ENCODE measurements around the gene APCDD1L.

Gene APCDD1L

DNA sequence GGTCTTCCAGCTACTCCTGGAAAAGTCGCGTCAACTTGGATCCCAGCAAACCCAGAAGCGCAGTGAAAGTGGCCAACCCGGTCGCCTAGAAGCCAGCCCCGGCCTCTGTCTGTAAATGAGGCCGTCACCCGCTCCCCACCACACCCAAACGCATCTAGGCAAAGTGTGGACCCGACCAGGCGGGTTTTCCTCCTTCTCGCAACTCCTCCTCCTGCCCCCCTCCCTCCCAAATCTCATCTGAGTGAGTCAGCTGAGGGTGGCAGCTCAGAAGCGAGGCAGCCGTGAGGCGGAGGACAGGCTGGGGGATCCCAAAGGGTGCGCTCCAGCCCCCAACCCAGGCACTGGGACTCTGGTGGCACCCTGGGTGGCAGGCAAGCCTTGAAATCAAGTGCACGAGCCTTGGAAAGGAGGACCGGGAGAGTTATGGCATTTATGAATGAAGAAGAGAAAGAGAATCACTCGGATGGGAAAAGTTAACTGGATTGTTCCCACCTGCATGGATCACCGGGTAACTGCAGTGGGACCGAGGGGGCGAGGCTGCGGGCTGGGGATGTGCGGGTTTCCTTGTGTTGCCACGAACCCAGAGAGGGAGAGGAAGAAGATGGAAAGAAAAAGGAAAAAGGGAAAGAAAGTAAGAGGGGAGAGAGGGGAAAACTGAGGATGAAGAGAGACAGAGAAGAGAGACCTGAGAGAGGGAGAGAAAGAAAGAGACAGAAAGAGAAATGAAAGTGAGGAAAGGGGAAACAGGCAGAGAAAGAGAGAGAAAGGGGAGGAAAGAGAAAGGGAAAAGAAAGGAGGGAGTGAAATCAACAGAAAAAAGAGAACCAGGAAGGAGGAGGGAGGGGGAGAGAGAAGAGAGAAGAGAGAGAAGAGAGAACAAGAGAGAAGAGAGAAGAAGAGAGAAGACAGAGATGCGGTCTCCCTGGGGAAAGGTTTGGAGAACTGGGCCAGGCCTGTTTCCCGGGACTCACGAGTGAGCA is at the start of gene APCDD1L:
TSS of gene APCDD1L (minus strand) at position 167 of the 980 bp plus-strand sequence. CDS start 692 bp downstream, outside the sequence.
- DNase-seq (ENCODE audit: low read depth in 2 of 2), result no peak

DNA sequence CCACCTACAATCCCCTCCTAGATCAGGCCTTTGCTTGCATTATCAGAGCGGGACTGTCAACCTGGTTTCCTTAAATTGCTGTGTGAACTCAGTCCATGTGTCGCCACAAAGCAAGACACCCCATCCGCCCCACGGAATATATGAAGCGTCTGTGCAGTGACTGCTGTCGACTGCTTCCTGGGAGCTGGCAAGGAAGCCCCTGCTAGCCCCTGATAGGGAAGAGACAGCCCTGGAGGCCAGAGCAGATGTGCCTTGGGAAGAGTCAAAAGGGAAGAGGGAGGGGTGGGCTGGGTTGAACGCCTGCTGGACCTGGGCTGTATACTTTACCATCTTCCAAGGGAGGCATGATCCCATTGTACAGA is 44.1 kb upstream of the APCDD1L start:
- no peak for DNase-seq (ENCODE audit: low read depth in 2 of 2)

DNA sequence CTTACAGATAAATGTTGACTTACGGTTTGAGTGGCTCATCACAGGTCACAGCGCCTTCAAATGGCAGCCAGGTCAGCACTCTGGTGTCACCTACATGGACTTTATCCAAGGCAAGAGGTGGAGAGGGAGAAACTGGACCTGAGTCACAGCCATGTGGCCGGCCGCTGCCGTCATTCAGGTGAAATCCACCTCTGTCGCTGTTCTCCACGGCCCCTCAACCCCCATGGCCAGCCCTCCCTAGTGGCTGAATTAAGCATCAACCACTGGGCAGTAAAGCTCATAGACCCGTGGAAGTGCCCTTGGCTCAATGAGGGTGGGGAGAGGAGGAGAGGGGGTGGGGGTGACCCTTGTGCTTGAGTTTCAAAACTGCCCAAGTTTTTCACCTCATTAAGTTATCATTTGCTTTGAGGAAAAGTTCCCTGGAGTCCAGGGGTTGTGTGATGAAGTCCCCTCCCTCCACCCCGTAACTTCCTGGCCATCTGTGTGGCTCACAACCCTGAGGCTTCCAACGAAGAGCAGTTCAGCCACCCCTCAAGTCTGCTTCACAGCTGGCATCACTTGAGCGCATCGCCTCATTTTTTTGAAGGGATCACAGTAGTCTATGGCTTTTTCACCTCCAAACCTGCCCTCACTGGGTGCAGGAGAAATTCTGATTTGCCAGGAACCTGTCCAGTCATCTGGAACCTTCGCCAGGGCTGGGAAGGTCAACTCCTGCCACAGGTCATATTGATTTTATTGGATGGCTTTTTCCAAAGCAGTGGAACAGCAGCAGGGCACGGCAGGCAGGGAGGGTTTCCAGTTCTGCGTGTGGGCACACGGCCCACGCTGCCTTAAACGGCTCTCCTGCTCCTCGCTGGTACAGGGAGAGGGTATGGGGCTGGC is 43.5 kb upstream of the APCDD1L start:
- DNase-seq (ENCODE audit: low read depth in 2 of 2), result no peak

DNA sequence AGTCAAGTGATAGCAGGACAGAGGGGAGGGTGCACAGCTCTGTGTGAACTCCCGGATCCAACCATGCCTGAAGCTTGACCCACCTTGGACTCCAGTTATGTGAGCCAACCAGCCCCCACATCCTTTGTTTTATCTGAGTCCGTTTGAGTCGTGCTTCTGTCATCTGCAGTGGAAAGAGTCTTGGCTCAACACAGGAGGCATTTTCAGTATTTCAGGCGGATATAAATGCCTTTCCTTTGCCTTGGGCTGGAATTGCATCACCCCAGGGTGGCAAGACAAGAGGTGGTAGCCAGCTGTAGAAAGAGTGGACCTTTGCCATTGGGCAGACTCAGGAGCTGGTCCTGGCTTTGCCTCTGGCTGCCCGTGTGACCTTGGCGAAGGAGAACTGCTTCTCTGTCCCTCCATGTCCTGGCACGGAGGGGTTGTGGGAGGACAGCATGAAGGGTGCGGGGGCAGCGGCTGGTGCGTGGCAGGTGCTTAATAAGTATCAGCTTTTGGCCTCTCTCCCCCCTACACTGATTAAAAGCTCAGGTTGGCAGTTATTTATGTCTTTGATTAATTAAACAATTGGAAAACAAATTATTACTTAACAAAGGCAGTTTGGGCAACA is 42.6 kb upstream of the APCDD1L start:
- DNase-seq (ENCODE audit: low read depth in 2 of 2), result no peak

DNA sequence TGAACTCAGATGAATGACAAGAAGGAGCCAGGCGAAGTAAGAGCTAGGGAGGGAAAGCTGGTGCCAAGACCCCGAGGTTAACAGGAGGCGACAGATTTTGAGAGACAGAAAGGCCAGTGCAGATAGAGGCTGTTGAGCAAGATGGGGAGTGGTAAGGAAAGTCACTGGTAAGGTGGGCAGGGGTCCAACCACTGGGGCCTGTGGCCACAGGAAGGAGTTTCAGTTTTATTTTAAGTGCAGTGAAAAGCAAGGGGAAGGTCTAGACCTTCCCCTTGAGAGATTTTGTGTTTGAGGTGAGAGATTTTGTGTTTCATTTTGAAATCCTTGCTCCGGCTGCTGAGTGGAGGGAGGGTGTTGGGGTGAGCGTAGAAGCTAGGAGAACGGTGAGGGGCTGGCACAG is 41.8 kb upstream of the APCDD1L start:
- DNase-seq (ENCODE audit: low read depth in 2 of 2), result no peak

DNA sequence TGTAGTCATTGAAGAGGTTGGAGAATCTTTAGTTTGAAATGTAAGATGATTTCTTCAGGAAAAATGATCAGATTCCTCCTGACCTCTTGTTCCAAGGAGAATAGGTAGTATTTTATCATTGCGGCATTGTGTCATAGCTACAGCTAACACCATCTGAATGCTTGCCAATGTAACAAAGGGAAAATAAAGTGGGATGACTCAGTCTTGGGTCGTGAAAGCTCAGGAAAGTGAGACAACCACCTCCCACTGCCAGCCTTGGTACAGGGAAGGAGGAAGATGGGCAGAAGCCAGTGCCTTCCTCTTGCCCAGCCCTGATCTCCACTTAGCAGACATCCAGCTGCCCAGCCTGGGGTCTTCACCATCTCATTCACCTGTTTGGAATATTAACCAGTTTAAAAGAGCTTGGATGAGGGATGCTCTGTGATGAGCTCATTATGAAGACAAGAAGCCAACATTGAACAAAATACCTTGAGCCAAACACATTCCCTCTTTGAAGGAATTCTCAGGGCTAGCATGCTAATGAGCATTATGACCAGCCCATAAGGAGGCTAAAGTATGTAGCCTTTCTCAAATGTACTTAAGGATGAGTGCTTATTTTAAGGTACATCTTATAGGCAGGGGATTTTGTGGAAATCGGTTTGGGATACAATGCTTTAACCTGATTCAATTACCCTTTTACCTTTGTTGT is 40.0 kb upstream of the APCDD1L start:
- DNase-seq (ENCODE audit: low read depth in 2 of 2), result no peak

DNA sequence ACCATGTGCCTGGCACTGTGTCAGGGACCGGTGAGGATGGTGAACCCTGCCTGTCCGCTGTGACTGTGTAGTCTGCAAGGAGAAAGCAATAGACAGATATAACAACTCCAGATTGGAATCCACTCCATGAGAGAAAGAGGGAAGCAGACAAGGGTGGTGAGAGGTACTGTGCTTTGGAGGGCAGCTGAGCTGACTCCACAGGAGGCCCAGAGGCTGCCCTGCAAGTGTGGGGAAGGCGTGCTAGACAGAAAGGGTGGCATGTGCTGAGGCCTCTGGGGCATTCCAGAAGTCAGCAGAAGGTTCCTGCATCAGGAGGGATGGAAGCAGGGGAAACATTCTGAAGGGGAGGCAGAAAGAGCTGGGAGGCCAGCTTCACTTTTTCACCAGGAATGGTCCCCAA is 39.3 kb upstream of the APCDD1L start:
- no peak for DNase-seq (ENCODE audit: low read depth in 2 of 2)

DNA sequence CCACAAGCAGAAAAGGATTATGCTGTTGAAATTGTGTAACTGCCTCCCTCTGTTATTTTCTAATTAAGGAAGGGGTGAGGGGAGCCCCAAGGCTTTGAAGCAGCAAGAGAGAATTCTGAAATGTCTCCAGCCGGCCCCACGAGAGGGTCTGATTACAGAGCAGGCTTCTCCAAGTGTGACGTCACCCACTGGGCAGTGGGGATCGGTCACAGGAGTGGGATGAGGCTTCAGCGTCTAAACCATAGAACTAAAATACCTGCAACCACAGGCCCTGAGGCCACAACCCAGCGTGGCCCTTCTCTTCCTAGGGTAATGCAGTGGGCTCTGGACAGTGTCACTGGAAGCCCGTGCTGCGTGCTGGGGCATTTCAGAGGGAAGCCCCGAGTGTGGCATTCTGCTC is 38.6 kb upstream of the APCDD1L start:
- no peak for DNase-seq (ENCODE audit: low read depth in 2 of 2)

DNA sequence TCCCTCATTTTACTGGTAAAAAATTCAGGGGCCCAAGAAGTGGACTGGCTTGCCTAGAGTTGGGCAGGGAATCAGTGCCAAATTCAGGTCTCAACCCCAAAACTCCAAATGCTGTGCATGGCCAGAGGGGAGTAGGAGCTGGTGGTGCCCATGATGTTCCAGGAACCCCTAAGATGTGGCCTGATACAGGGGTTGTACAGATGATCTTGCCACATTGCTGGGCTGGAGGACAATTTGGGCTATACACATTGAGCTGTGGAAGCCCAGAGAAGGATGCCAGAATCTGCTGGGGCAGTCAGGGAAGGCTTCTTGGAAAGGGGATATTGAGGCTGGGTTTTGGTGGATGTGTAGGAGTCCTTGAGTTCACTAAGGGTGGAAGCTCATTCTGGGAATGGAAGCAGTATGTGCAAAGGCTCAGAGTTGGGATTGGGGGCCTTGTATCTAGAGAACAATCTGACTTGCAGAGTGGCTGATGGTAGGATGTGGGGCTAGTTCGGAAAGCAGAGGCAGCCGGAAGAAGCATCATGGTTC is 38.0 kb upstream of the APCDD1L start:
- no peak for DNase-seq (ENCODE audit: low read depth in 2 of 2)

DNA sequence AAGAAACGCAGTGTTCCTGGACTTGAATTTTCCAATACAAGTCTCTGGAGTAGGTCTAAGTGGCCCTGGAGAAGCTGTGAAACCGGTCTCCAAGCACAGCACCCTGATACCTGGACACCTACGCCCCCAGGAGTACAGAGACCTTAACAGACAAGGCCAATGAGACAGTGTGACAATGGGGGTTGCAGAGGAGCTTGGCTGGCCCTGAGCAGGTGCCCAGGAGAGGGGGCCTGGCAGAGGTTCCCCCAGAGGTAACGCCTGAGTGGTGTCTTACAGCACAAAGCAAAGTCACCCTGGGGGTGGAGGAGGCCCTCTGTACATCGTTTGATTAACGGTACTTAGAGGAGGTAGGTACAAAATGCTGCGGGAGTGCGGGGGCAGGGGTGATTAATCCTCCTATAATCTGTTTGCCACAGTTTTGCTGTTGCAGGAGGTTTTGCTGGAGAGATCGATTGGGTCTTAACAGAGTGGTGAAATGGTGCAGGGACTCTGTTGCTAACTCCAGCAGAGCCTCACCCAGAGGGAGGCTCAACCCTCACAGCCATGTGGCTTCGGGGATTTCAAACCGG is 37.3 kb upstream of the APCDD1L start:
- DNase-seq (ENCODE audit: low read depth in 2 of 2), result no peak

DNA sequence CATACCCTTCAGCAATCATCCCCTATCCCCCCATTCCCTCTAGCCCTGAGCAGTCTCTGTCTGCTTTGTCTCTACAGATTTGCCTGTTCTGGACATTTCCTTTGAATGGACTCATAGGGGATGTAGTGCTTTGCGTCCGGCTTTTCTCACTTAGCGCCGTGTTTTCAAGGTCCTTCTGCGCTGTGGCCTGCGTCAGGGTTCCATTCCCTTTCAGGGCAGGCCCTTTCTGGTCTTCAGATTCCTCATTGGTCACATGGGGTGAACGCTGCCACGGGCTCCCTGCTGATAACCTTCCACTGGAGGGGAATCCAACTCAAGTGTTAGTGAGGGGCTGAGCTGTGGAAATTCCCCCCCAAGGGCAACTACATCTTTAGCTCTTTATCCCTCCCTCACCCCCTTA is 36.4 kb upstream of the APCDD1L start:
- DNase-seq (ENCODE audit: low read depth in 2 of 2), result no peak

DNA sequence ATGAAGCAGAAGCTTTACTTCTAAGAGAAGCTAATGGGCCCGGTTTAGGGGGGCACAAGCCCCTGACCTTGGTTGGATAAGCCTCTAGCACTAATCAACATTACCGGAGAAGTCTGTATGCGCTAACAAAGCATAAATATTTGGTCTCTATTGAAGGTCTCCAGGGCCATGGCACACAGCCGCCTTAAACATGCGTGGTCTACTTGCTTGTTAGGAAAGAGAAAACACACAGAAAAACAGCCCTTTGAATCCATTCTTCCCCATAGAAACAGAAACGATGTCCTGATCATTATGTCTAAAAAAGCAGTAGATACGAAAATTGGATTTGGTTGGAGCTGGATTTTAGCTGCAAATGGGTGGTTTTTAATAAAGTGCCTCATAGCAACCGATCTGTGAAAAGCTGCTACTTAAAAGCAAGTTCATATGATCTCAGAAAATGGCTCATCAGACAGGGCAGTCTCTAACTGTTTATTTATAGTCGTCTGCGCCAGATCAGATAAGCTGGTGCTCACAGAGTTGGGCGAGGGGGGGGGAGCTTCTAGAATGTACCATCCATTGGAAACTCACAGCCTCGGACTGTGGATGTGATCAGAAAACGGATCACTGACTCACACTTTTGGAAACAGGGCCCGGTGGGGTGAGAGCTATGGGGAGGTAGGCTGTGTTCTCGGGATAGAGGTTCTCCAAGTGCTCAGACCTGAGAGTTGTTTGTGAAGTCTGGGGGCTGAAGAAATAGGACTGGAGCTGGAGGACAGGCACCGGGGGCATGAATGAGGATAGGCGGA is 35.3 kb upstream of the APCDD1L start:
- DNase-seq (ENCODE audit: low read depth in 2 of 2), result no peak

DNA sequence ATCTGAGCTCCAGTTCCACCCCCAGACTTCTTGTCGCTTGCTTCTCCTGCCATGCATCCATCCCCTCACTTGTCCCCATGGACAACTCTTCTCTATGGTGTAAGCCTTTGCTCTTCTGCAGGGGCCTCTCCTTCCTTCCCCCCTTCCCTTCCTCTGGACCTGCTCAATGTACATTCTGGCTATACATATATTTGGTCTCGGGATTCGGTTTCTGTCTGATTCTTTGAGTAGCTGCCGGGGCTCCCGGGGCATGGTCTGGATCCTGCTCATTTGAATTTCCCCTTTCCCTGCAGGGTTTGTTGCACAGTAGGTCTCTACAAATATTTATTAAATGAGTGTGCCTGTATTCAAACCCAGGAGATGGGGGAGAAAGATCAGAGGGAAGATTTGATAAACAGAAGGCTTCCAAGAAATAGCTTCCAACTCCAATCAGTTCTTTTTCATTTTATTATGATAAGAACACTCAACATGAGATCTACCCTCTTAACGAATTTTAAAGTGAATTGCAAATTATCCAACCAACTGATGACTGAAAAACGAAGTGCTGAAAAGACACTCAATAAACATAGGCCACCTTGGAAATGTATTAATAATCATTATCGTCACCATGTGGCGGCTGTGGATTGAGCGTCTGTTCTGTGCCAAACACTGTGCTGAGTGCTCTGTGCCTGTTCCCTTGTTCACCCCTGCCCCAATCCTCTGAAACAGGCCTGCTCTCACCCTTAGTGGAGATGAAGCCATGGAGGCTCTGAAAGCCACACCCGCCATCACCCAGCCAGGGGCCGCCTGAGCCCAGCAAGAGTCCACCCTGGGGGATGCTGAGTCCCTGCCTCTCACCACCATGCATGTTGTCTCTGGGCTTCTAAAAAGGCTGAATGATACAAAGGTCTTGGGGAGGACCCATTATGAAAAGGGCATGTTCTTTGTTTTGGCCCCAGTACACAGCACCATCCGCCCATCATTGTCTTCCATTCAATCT is 34.3 kb upstream of the APCDD1L start:
- no peak for DNase-seq (ENCODE audit: low read depth in 2 of 2)

DNA sequence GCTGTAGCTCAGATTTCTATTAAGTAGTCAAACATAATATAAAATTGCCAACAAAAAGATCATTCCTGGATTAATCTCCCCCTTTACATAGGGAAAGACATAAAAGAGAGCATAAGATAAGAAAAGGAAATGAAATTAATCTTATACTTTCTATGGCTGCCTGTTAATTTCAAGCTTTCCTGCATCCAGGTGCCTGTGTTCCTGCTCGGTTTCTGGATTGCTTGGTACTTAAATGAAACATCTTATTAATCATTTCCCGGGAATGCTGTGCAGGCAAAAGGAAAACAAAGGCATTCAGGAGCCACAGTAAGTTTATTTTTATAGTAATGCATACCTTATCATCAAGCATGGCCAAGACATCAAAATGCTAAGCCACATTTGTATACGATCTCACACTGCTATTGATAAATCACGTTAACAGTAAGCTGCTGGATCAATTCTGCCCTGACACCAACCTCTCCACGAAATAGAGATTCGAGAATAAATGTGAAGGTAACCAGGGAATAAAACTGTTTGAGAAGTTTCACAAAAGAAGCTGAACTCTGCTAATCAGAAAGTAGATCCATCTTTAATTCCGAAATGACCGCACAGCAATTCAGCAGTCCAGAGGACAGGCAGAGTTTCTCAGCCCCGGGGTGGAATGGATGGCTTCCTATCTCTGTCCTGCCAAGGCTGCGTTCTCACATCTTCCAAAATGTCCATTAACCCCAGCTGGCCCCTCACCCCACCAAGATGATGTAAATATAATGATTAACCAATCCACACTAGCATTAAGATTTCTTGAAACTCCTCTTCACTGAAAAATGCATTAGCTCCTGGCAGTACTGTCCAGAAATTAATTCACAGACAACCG is 32.6 kb upstream of the APCDD1L start:
- no peak for DNase-seq (ENCODE audit: low read depth in 2 of 2)

DNA sequence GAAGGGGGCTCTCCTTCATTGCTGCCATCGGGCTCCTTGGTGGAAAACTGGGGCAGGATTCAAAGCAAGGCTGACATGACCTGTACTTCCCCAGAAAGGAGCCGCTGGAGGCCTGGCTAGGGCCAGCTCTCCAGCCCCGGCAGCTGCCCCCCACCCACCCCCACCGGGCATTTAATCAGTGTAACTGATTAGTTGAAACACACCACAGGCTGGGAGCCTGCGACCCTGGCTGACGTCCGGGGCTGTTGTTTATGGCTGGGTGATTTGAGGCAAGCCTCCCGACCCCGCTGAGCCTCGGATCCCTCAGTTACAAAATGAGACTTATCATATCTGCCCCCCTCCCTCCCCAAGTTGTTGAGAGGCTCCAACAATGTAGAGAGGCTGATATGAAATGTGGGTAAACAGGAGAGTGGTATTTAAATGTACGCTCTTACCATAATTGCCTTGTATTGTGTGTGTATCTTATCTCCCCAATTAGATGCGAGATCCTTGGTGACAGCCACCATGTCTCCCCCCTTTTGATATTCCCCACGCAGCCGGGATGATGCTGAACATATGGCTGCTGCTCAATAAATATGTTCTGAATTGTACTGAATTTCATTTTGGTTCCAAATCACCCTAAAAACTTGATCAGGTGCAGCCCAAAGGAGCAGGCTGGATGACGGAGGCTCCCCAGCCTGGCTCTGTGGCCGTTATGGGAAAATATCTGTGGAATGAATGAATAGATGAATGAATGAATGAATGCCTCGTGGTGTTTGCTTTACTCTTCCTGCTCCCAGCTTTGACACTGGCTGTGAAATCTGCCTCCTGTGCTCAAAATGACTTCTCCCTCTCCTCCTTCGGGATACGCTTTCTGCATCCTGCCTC is 31.8 kb upstream of the APCDD1L start:
- no peak for DNase-seq (ENCODE audit: low read depth in 2 of 2)

DNA sequence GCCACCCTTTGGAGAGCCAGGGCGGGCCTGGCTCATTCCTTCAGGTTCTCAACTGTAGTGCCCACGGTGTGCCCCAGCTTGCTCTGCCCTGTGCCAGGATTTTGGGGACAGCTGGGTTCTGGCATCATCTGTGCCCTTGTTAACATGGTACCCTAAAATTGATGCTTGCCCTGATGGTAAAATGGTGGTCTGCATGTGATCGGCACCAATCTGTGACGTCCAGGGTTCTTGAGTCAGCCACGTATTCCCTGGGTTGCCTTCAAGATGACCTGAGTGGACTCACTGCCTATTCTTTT is 31.2 kb upstream of the APCDD1L start:
- no peak for DNase-seq (ENCODE audit: low read depth in 2 of 2)

Measured in stimulated activated CD8-positive, alpha-beta memory T cell treated with anti-CD3 and anti-CD28 coated beads, Interleukin-15, amount 100 ng/mL, for 4 hours (primary cell).